Measurements from ENCODE around the gene CFAP119.
A peak's percentile ranks its signal among the peaks of the same experiment; 100 is the strongest.

GRCh38 chr16:30740364-30741251 lies 21.3 kb downstream of the CFAP119 start:
- TF ChIP-seq ZFP30 (CRISPR knock-in tag; IDR thresholded peaks at IDR 0.05) (no peak), PATZ1 (CRISPR knock-in tag; IDR thresholded peaks at IDR 0.05; ENCODE audit: borderline replicate concordance) (no peak), CSRNP3 (CRISPR knock-in tag; IDR thresholded peaks at IDR 0.05) (no peak), CREB5 (CRISPR knock-in tag; IDR thresholded peaks at IDR 0.05; ENCODE audit: low read depth) (0 out of 2 replicates have a peak, but pooled peaks have one; percentile 39), ESRRG (CRISPR knock-in tag; IDR thresholded peaks at IDR 0.05) (no peak), ZC3H10 (CRISPR knock-in tag; IDR thresholded peaks at IDR 0.05) (no peak), TSHZ2 (CRISPR knock-in tag; IDR thresholded peaks at IDR 0.05) (no peak), BACH2 (CRISPR knock-in tag; IDR thresholded peaks at IDR 0.05; ENCODE audit: borderline replicate concordance) (no peak), ARNTL (CRISPR knock-in tag; IDR thresholded peaks at IDR 0.05; ENCODE audit: borderline replicate concordance, low read depth) (no peak)

Measured in SK-N-SH treated with all-trans-retinoic acid at 6 μM for 48 hours (cell line).